Heart left ventricle (tissue), 16 donors: ENCODE results near the gene KATNAL1. TPM values are rescaled to one million over a fixed set of nuclear protein-coding genes. Genes with fewer than 3 reads are reported as not detected.

Experiments
- ATAC-seq, 4 donors: fragments of 200-7000 bp; cut with Tn5 transposase; one replicate each; pipeline ENCODE4 v1.9.1; 2020 to 2022; ENCODE audit warnings: moderate library complexity in 4 of 4, mild to moderate bottlenecking in 3 of 4, moderate number of reproducible peaks in 1 of 4
- DNase-seq, 5 donors: peaks; one replicate each; pipeline ENCODE4 v3.0.0-alpha.2; 2020
- H3K27ac ChIP-seq, 12 donors: fragments of 200-600 bp; sonication (generic) in 4 of 12; one replicate each; pipeline versions ENCODE4 v1.5.0 to v1.8.0; 2016 to 2022; ENCODE audit warnings: mild to moderate bottlenecking in 2 of 12
- H3K27me3 ChIP-seq, 9 donors: fragments of 200-600 bp; sonication (generic) in 2 of 9; one replicate each; pipeline versions ENCODE4 v1.5.1 to v1.8.0; 2016 to 2022; ENCODE audit warnings: mild to moderate bottlenecking in 3 of 9
- H3K36me3 ChIP-seq, 9 donors: fragments of 200-600 bp; sonication (generic) in 2 of 9; one replicate each; pipeline versions ENCODE4 v1.5.0 to v1.8.0; 2018 to 2022; ENCODE audit warnings: mild to moderate bottlenecking in 2 of 9
- H3K4me1 ChIP-seq, 12 donors: fragments of 200-600 bp; sonication (generic) in 4 of 12; one replicate each; pipeline versions ENCODE4 v1.5.0 to v1.8.0; 2016 to 2022; ENCODE audit warnings: mild to moderate bottlenecking in 3 of 12
- H3K4me3 ChIP-seq, 12 donors: fragments of 200-600 bp; sonication (generic) in 4 of 12; one replicate each; pipeline versions ENCODE4 v1.5.0 to v1.8.0; 2017 to 2022; ENCODE audit warnings: mild to moderate bottlenecking in 9 of 12, moderate library complexity in 4 of 12
- H3K9me3 ChIP-seq, 12 donors: fragments of 200-600 bp; sonication (generic) in 4 of 12; one replicate each; pipeline versions ENCODE4 v1.5.0 to v1.8.0; 2016 to 2022; ENCODE audit warnings: mild to moderate bottlenecking in 1 of 12
- CTCF ChIP-seq, 12 donors: fragments of 200-600 bp; sonication (generic) in 4 of 12; IDR thresholded peaks; one replicate each; pipeline versions ENCODE4 v1.5.0 to v1.8.0; 2018 to 2022; ENCODE audit warnings: antibody characterized with exemption in 12 of 12, mild to moderate bottlenecking in 5 of 12
- POLR2A ChIP-seq, 2 donors: fragments of 450-650 bp; IDR thresholded peaks; one replicate each; pipeline ENCODE4 v1.6.1; 2017; ENCODE audit warnings: antibody characterized with exemption in 2 of 2, mild to moderate bottlenecking in 2 of 2, moderate library complexity in 2 of 2
- WGBS, 4 donors: extraction: QIAGEN DNeasy Blood & Tissue Kit in 2 of 4; methylation state at CpG; one replicate each; pipeline versions ENCODE4 v1.1.5 to v1.1.7; 2013 to 2018; 5-methylcytosine and 5-hydroxymethylcytosine counted together
- intact Hi-C, 10 donors: fragments of 100-400 bp; cut with DNase I; formaldehyde crosslinking; loops; one replicate each; pipeline versions ENCODE4 v1.11.1 to v1.14.2; 2022
- polyA plus RNA-seq, 2 donors: library from polyadenylated mRNA; stranded (reverse); fragments of 200-250 nt; gene quantifications; one replicate each; pipeline ENCODE4 v1.2.3, GENCODE V29; 2013
- total RNA-seq, 9 donors: library from RNA; depleted of rRNA in 2 of 9; stranded (reverse); fragments of >200 nt in 2 of 9; fragmentation: NEBNext Ultra II Directional in 3 of 9; extraction: Animal tissue kit (Norgen Biotek cat#: 25700) in 3 of 9; gene quantifications; one replicate each; pipeline versions ENCODE4 v1.1.0 to v1.2.4, GENCODE V29; 2016 to 2023
- donor health status: ischemic (EF 13 %, LVEDD 7.1; RV severe dilation, severe dysfunction).
- donor health status: healthy with polysubstance abuse.
- donor health status: DM: no; HTN: yes; CAD: no.
- donor health status: DM: no; HTN: no; CAD: no.
- donor health status: ischemic (EF 25% LVEDD 6.9; RV normal size, moderate dysfunction).
- donor health status: ischemic (EF 25% LVEDD 5.7; RV mildly dilated, moderate dysfunction).
- donor health status: healthy.
- donor health status: DM: yes; HTN: yes; CAD: no.
- donor health status: ischemic (EF 35%, LVEDD 5.7; RV mildly dilated, moderate dysfunction).
- donor health status: nonischemic (EF 11% LVEDD 7.7; RV severe dilation, severe dysfunction).
- donor health status: DM: yes; HTN: yes; CAD: no.
- donor health status: PGD.
- donor health status: ischemic (EF 29% LVEDD 5.4; RV normal size, mild dysfunction).
- donor health status: nonischemic (EF 23%, LVEDD 6.1; RV moderate dilation, normal function).

Gene KATNAL1
- total and polyA plus RNA-seq, 11 donors, result 4.6 to 55.3 (median 49.6) TPM

DNA sequence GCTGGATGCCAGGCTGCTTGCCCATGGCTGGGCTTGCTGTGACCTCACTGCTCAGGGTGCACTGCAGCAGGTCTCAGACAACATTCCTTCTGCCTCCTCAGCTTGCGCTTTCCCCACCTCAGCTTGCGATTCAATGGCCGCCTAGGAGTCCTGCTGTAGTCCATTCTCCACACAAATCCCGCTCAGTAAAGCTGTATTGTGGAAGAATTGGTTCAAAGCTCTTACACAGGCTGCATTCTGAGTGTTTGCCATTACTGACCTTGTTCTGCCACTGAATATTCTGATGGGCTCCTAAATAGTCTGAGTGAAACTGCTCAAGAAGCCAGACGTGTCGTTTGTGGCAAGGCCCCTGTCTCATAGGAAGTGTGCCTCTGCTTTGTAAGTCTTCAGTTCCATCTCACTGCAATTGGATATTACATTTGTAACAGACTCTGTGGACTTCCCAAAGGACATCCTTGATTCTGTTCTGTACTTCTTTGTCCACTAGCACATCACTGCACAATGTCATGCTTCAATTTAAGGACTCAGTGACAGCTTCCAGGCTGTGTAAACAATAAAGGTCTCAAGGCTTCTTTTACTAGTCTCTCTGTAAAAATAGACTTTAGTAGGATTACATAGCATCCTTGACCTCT lies 49.8 kb downstream of the KATNAL1 start:
- intact Hi-C loops, result loop anchor here in 4 of 10 donors (2.0 to 10.0 kb wide), 5 partner anchors 15 to 547 kb away; partner anchors contain the start of gene UBE2L5 (in 1 of the 4)
- peaks cover 0 to 21% (median 9%) of the 10 kb centered on the region in 12 donors for H3K4me1 ChIP-seq
- WGBS, 4 donors, result 43 to 60% (median 56%) methylated on average over 6 of the region's 6 CpGs
- TF ChIP-seq CTCF (IDR thresholded peaks at IDR 0.05), result no peak
- TF ChIP-seq POLR2A (IDR thresholded peaks at IDR 0.05), result no peak
- H3K27ac ChIP-seq, result peak overlapping the region in 9 of 12 donors; percentile 3 to 57 (median 28)
- H3K36me3 ChIP-seq, result peaks cover 0 to 25% (median 12%) of the 10 kb centered on the region in 9 donors
- no peaks in the 10 kb centered on the region for H3K27me3 ChIP-seq
- peak in 2 of 5 donors; percentile 29 to 49 for DNase-seq
- peak; percentile 76 to 86 (median 81) for ATAC-seq
- no peaks in the 10 kb centered on the region for H3K9me3 ChIP-seq
- H3K4me3 ChIP-seq, result no peak overlapping the region

GRCh38 chr13:30256713-30257467 lies 50.5 kb downstream of the KATNAL1 start:
- Histone ChIP-seq H3K4me1 (peaks cover 0 to 24% (median 9%) of the 10 kb centered on the region in 12 donors), H3K9me3 (no peaks in the 10 kb centered on the region), H3K27ac (peak overlapping the region in 7 of 12 donors; percentile 10 to 57 (median 28)), H3K36me3 (peaks cover 0 to 25% (median 12%) of the 10 kb centered on the region in 9 donors), H3K27me3 (no peaks in the 10 kb centered on the region), H3K4me3 (no peak overlapping the region)
- ATAC-seq, result peak in 3 of 4 donors; percentile 36 to 46 (median 45)
- TF ChIP-seq CTCF (IDR thresholded peaks at IDR 0.05) (peak in 2 of 12 donors; percentile 13 to 32), POLR2A (IDR thresholded peaks at IDR 0.05) (no peak)
- no peak for DNase-seq
- intact Hi-C loops, result loop anchor here in 4 of 10 donors (2.0 to 10.0 kb wide), 5 partner anchors 16 to 548 kb away; partner anchors contain the start of gene UBE2L5 (in 1 of the 4)
- WGBS, 4 donors, result 89 to 94% (median 93%) methylated on average over 5 of the region's 5 CpGs

- DNase-seq (no peak), ATAC-seq (no peak)
- 93 to 95% (median 94%) methylated on average over 1 of the region's 1 CpG for WGBS, 4 donors
- Histone ChIP-seq H3K4me1 (peaks cover 0 to 26% (median 9%) of the 10 kb centered on the region in 12 donors), H3K9me3 (no peaks in the 10 kb centered on the region), H3K36me3 (peaks cover 0 to 25% (median 12%) of the 10 kb centered on the region in 9 donors), H3K4me3 (no peak overlapping the region), H3K27ac (no peak overlapping the region), H3K27me3 (no peaks in the 10 kb centered on the region)
- intact Hi-C loops, result loop anchor here in 4 of 10 donors (2.0 to 10.0 kb wide), 5 partner anchors 17 to 549 kb away; partner anchors contain the start of gene UBE2L5 (in 1 of the 4)
- no peak for TF ChIP-seq POLR2A (IDR thresholded peaks at IDR 0.05)
- TF ChIP-seq CTCF (IDR thresholded peaks at IDR 0.05), result peak in 6 of 12 donors; percentile 8 to 42 (median 24)
Observed at GRCh38 chr13:30255696-30256095, 51.7 kb downstream of the KATNAL1 start.

- ATAC-seq, result no peak
Observed at GRCh38 chr13:30253830-30254229, 53.5 kb downstream of the KATNAL1 start.

More at GRCh38 chr13:30253830-30254229, 53.5 kb downstream of the KATNAL1 start:
- H3K36me3 ChIP-seq, result peaks cover 0 to 25% (median 16%) of the 10 kb centered on the region in 9 donors
- DNase-seq, result no peak
- no peak overlapping the region for H3K4me3 ChIP-seq
- intact Hi-C loops, result loop anchor here in 2 of 10 donors (10.0 kb wide), 3 partner anchors 171 to 551 kb away; partner anchors contain the start of gene UBE2L5 (in 1 of the 2)
- TF ChIP-seq POLR2A (IDR thresholded peaks at IDR 0.05), result no peak
- TF ChIP-seq CTCF (IDR thresholded peaks at IDR 0.05), result no peak
- H3K4me1 ChIP-seq, result peaks cover 0 to 26% (median 9%) of the 10 kb centered on the region in 12 donors
- no peaks in the 10 kb centered on the region for H3K27me3 ChIP-seq
- H3K9me3 ChIP-seq, result peaks cover 0 to 10% (median 0%) of the 10 kb centered on the region in 12 donors
- 92 to 95% (median 94%) methylated on average over 7 of the region's 7 CpGs for WGBS, 4 donors
- H3K27ac ChIP-seq, result no peak overlapping the region
